GM12875 (cell line): ENCODE measurements around the gene EXD3.

Experiments
- H3K4me3 ChIP-seq: one replicate; pipeline ENCODE4 v1.5.1; 2011; ENCODE audit warnings: low read depth, low read length, control low read depth
- TF ChIP-seq, protein P1 (sequence below): IDR thresholded peaks from 2 replicates; pipeline ENCODE4 v1.5.1; 2011; ENCODE audit warnings: low read depth, mild to moderate bottlenecking, control low read depth, inconsistent platforms, low read length, moderate library complexity, borderline replicate concordance; ENCODE audit not compliant: insufficient read depth

Gene EXD3

DNA sequence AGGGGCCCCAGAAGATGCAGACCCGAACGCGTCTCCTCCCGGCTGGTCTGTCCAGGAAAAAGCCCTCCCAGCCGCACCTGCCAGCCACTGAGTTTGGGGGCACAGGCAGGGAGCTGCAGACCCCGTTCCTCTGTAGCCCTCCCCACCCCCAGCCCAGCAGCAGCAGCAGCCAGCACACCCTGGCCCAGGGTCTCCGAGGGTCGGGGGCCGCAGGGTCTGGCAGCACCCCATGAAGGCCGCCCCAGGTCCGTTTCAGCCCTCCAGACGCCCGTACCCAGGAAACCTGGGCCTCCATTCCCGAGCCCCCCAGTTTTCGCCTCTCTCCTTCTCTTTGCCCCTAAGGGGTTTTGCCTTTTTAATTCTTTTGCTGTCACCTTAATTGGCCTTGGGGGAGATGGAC lies 19.7 kb downstream of the EXD3 start:
- TF ChIP-seq, protein P1, sequence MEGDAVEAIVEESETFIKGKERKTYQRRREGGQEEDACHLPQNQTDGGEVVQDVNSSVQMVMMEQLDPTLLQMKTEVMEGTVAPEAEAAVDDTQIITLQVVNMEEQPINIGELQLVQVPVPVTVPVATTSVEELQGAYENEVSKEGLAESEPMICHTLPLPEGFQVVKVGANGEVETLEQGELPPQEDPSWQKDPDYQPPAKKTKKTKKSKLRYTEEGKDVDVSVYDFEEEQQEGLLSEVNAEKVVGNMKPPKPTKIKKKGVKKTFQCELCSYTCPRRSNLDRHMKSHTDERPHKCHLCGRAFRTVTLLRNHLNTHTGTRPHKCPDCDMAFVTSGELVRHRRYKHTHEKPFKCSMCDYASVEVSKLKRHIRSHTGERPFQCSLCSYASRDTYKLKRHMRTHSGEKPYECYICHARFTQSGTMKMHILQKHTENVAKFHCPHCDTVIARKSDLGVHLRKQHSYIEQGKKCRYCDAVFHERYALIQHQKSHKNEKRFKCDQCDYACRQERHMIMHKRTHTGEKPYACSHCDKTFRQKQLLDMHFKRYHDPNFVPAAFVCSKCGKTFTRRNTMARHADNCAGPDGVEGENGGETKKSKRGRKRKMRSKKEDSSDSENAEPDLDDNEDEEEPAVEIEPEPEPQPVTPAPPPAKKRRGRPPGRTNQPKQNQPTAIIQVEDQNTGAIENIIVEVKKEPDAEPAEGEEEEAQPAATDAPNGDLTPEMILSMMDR = no peak
- no peak overlapping the region for H3K4me3 ChIP-seq

DNA sequence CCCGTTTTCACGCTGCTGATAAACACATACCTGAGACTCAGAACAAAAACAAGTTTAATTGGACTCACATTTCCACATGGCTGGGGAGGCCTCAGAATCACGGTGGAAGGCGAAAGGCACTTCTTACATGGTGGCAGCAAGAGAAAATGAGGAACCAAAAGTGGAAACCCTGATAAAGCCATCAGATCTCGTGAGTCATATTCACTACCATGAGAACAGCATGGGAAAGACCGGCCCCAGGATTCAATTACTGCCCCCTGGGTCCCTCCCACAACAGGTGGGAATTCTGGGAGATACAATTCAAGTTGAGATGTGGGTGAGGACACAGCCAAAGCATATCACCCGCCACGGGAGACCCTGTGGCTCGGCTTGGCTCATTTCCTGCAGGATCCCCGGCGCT lies 20.2 kb downstream of the EXD3 start:
- TF ChIP-seq, protein P1 = no peak
- H3K4me3 ChIP-seq = no peak overlapping the region

DNA sequence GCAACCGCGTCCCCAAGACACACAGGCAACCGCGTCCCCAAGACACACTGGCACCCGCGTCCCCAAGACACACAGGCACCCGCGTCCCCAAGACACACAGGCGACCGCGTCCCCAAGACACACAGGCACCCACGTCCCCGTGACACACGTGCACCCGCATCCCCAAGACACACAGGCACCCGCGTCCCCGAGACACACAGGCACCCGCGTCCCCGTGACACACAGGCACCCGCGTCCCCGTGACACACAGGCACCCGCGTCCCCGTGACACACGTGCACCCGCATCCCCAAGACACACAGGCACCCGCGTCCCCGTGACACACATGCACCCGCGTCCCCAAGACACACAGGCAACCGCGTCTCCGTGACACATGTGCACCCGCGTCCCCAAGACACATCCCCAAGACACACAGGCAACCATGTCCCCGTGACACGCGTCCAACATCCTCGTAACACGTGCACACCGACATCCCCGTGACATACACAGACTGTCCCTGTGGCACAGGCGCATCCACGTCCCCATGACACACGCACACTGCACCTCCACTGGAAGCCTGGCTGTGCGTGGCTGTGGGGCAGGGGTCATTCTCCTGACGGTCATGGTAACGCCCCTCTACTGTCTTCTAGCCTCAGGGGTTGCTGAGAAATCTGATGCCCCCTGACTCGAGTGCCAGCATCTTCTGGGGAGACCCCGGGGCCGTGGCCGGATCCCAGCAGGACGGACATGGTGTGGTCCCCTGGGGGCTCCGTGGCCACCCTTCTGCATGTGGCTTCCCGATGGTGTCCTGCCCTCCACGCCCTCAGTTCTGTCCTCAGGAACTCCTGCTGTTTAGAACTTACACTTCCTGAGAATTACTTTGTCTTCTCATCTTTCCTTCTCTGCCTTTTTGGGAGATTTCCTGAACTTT lies 24.1 kb downstream of the EXD3 start:
- H3K4me3 ChIP-seq = no peak overlapping the region
- TF ChIP-seq, protein P1 = no peak

DNA sequence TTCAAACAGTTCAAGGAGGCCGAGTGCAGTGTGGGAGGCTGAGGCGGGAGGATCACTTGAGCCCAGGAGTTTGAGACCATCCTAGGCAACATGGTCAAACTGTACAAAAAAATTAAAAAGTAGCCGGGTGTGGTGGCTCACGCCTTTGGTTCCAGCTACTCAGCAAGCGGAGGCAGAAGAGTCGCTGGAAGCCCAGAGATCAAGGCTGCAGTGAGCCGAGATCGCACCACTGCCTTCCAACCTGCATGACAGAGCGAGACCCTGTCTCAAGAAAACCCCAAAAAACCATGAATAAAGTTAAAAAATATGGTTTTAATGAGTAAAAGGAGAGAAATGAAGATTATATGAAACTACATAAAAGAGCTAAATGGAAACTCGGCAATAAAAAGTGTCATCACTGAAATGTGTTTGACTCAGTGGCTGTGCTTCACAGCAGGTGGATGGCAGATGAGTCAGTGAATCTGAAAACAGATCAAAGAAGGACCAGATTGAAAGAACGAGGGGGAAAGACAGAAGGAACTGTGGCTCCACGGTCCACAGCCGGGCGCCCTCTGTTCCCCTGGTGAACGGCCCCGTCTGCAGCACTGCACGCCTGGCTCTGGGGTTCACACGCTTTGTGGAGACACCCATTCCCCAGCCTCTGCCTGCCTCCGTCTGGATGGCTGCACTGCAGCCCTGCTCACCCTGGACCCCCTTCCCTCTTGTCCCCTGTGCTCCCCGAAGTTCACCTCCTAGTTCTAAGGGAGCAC lies 25.1 kb downstream of the EXD3 start:
- H3K4me3 ChIP-seq = no peak overlapping the region
- TF ChIP-seq, protein P1 = no peak

DNA sequence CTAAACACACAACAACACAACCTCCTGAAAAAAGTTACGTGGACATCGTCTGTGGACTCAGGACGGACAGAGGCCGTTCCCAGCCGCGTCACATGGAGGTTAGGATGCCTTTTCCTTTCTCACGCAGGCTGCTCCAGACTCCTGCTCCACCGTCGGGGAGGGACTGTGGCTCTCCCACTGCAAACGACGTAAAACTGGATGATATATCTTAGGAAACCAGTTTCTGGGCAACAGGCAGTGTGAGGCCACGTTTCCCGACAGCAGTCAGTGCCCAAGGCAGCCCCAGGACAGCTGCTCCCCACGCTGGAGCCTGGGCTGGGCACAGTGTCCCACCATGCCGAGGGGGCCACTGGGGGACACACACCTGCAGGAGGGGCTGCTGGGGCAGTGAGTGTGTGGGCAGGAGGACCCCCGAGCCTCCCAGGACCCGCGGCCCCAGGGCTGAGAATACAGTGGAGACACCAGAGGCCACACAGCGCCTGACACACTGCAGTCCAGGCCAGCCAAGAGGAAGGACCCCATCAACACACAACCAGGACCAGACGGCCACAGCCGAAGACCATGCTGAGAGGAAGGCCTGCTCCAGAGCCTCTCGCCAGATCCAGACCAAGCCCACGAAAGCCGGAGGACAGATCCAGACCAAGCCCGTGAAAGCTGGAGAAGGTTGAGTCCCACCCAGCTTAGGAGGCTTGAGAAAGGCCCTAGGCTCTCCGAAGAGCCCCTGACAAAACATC lies 26.2 kb downstream of the EXD3 start:
- TF ChIP-seq, protein P1 = no peak
- no peak overlapping the region for H3K4me3 ChIP-seq

DNA sequence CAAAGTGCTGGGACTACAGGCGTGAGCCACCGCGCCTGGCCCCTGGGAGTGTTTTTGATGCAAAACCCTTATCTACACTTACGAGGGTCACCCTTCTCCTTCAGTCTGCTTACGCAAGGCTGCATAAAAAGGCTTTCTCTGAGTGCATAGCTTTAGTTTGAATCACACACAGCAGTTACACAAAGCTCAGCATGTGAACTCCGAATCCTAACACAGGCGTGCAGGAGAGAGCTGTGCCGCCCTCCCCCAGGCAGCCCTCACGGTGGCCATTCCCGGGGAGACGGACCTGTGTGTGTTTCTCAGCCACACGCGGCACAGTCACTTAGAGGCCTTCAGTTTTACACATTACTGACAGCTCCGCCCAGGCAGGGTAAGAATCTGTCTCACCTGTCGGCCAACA lies 26.7 kb downstream of the EXD3 start:
- no peak overlapping the region for H3K4me3 ChIP-seq
- TF ChIP-seq, protein P1 = no peak
